Nucleus accumbens (tissue), 56 donors: ENCODE measurements around the gene LARP1.
"Not testable (repeated sequence)": the region's sequence is repeated elsewhere in the genome, so short reads cannot be mapped to it uniquely, and the experiment has no call there.

Experiments used
- DNase-seq, 56 donors: peaks; one replicate each; lab custom pipeline; 2025; lab: John Stamatoyannopoulos, UW

The LARP1 gene

GRCh38 chr5:154818471-154819116 is 63.4 kb downstream of the LARP1 start:
- DNase-seq: no peak

- DNase-seq: no peak
Observed at GRCh38 chr5:154819546-154819945, 64.4 kb downstream of the LARP1 start.

DNA sequence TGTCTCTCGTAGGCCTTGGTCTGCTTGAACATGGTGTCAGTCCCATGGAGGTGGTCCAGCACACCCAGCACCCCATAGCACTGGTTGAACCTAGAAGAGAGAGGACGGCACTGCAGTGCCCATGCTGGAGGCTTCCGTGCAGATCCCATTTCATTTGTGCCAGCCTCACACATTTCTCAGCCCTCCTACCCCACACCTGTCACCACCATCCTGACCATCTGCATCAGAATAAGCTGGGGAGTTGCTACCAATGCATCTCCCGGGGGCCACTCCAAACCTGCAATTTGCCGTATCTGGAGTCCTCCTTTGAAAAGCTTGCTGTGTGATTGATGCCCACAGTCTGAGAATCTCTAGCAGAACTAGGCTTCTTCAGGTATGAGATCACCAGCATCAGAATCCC is 65.2 kb downstream of the LARP1 start:
- no peak for DNase-seq

DNA sequence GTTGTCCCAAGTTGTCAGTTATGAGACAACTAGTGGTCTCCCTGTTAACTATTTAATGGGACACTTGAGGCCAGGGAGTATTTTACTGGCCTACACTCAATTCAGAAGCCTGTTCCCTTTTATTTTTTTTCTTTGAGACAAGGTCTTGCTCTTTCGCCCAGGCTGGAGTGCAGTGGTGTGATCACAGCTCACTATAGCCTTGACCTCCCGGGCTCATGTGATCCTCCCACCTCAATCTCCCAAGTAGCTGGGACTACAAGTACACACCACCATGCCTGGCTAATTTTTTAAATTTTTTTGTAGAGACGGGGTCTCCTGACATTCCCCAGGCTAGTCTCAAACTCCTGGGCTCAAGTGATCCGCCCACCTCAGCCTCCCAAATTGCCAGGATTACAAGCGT is 67.7 kb downstream of the LARP1 start:
- DNase-seq: not testable (repeated sequence)

DNA sequence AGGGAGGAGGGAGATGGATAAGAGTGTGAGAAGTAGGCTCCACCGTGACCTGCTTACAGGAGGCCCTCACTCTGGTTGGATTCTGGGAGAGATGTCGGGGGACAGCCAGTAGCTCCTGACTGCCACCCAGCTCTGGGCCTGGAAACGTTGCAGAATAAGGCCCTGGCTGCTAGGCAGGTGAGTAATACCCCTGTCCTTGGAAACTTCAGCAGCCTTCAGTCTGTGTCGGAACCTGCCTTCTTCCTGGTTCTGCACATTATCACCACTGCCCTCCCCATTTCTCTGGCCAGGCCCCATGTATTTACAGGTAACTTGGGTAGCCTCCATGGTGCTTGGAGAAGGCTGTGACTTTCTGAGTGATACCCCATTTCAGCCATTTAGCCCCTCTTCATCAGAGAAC is 68.4 kb downstream of the LARP1 start:
- no peak for DNase-seq

DNA sequence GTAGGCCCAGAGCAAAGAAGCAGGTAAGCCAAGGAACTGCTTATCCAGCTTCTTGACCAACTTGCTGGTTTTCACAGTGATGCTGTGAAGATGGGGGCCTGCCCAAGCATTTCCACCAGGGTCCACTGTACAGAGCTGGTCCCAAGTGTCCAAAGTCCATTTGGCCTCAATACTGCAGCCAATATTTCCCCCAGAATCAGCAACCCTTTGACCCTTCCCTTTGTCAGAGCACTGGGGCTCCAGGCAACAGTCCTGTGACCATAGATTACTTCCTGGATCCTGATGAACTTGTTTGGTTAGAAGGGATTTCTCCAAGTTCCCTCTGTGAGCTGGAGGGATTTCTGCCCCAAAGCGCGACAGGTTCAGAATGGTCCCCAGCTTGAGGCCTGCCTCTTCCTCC is 68.9 kb downstream of the LARP1 start:
- DNase-seq: no peak

GRCh38 chr5:154829181-154829588 is 74.0 kb downstream of the LARP1 start:
- DNase-seq: no peak

DNA sequence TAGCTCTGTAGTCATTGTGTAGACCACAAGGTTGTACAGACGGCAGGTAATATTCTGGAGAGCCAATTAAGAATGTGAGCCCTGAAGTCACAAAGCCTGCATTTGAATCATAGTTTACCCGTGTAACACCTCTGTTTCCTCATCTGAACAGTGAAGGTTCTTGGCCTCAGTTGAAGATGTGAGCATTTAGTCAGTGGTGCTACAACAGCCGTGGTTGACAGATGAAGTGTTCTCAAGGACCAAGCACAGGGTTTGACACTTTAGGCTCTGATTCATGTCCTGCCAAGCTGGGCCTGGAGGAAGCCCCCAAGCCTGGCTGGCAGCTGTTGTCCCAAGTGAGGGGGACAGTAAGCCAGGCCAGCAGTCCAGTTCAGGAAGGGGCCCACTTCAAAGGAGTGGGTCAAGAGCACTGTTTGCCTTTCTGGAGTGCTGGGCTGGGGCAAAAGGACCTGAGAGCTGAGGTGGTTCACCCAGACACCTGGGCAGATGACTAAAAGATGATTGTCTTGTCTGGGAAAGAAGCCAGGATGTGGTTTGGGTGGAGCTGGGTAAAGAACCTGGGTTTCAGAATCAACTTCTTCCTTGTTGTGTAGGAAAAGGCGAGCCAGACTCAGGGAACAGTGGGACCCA is 74.5 kb downstream of the LARP1 start:
- DNase-seq: no peak

DNA sequence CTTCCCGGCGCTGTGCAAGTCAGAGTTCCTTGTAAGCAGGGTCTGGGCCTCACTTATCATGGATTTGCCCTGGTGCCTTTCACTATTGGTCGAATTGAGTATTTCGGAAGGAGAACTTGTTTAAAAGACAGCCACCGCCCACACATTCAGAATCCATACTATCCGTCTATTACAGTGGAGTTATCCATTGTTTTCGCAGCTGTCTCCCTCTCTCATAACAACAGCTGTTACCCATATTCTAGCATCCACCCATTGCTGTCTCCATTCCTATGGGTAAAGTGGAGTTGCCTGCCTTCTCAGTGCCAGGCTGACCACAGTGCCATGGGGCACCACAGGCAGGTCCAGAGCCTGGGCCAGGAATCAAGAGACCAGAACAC is 75.0 kb downstream of the LARP1 start:
- DNase-seq: no peak

- no peak for DNase-seq
Observed at GRCh38 chr5:154830596-154830995, 75.4 kb downstream of the LARP1 start.

GRCh38 chr5:154831451-154831850 is 76.3 kb downstream of the LARP1 start:
- DNase-seq: no peak

- not testable (repeated sequence) for DNase-seq
Observed at GRCh38 chr5:154832804-154833203, 77.6 kb downstream of the LARP1 start.

- no peak for DNase-seq
Observed at GRCh38 chr5:154834053-154834452, 78.9 kb downstream of the LARP1 start.

DNA sequence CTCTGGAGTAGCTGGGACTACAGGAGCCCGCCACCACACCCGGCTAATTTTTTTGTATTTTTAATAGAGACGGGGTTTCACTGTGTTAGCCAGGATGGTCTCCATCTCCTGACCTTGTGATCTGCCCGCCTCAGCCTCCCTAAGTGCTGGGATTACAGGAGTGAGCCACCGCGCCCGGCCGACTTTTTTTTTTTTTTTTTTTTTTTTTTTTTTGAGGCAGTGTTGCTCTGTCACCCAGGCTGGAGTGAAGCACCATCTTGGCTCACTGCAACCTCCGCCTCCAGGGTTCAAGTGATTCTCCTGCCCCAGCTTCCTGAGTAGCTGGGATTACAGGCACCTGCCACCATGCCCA is 80.5 kb downstream of the LARP1 start:
- not testable (repeated sequence) for DNase-seq

DNA sequence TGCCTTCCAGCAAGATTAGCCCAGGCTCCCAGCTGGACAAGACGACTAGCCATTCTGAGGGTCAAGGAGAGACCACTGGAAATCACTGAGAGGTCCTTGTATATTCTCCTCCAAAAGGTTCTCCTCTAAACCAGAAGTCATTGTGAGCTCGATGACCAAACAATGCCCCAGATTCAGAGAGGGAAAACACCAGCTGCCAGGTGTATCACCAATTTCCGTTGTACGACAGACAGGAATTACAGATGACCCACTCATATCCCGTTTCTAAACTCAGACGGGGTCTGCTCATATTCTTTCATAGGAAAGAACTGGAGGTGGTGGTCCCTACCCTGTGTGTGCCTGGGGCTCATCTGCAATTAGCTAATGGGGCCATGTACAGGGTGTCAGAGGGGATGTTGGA is 81.0 kb downstream of the LARP1 start:
- DNase-seq: no peak

- DNase-seq: no peak
Observed at GRCh38 chr5:154837009-154837901, 82.1 kb downstream of the LARP1 start.

GRCh38 chr5:154840435-154841272 is 85.5 kb downstream of the LARP1 start:
- no peak for DNase-seq

DNA sequence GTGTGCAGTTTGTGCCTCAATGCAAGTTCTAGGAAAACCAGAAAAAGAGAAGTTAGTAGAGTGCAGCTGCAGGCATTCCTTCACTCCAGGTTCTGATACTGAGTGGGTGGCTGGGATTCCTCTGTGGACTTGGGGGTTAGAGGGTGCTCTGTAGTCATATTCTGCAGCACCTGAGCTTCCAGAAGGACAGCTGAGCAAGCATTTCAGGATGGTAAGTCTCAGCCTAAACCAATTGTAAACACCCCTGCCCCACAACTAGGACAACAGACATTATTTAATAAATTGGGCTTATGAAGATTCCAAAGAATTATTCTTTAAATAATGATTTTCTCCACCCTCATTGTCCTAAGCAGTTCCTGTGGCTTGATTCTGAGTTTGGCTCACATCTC is 86.1 kb downstream of the LARP1 start:
- no peak for DNase-seq

- no peak for DNase-seq
Observed at GRCh38 chr5:154842689-154843530, 87.7 kb downstream of the LARP1 start.

- DNase-seq: no peak
Observed at GRCh38 chr5:154844809-154845208, 89.6 kb downstream of the LARP1 start.
